Transverse colon (tissue), 4 donors: ENCODE measurements around the gene MARS1.

Experiments
- EP300 ChIP-seq: sonication (generic); formaldehyde crosslinking; IDR thresholded peaks from one replicate; pipeline ENCODE4 v1.6.1; 2017; ENCODE audit warnings: antibody characterized with exemption, low read depth
- POLR2A ChIP-seq: fragments of 450-650 bp; IDR thresholded peaks from one replicate; pipeline ENCODE4 v1.6.1; 2016; ENCODE audit warnings: antibody characterized with exemption, mild to moderate bottlenecking, moderate library complexity
- POLR2AphosphoS5 ChIP-seq, 3 donors: sonication (generic); formaldehyde crosslinking; IDR thresholded peaks; one replicate each; pipeline ENCODE4 v1.6.1; 2016; ENCODE audit warnings: antibody characterized with exemption in 3 of 3
- TF ChIP-seq, protein P1 (sequence below), 5 experiments: fragments of 200-600 bp in 3 of 5; fragments of 450-650 bp in 2 of 5; sonication (generic) in 3 of 5; IDR thresholded peaks; 1 replicate in 2 of 5; 2 replicates in 3 of 5; pipeline ENCODE4 v1.5.1; 2016 to 2017; ENCODE audit warnings: antibody characterized with exemption in 5 of 5, inconsistent platforms in 3 of 5, mild to moderate bottlenecking in 2 of 5, moderate library complexity in 1 of 5

DNA sequence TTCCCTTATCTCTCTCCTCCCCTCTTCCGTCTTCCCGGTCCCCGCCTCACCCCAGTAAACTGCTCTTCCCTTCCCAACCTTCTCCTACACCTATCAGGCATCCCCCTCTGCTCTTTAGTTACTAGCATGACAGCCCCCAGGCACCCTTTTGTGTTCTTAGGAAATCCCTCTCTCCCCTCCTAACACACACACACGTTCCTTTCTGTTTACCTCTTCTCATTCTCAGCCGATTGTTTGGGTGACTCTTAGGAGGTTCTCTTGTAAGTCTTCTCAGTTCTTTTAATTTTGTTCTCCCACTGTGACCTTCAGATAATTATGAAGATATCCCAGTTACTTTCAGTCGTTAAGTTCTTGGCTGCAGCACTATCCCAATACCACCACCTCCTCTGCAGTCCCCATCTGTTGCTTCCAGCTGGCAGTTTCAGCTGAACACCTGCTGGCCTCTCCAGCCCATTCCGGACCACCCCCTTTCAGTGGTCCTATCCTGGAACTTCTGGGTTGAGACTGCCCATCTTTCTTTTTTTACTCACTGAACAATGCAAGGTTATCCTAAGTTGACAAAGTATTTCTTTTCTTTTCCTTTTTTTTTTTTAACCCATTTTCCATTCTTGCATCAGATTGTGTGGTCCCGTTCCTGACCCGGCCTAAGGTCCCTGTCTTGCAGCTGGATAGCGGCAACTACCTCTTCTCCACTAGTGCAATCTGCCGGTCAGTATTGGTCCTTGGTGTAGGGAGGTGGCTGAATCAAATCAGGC, 711 bp downstream of the MARS1 start:
- TF ChIP-seq, protein P1, sequence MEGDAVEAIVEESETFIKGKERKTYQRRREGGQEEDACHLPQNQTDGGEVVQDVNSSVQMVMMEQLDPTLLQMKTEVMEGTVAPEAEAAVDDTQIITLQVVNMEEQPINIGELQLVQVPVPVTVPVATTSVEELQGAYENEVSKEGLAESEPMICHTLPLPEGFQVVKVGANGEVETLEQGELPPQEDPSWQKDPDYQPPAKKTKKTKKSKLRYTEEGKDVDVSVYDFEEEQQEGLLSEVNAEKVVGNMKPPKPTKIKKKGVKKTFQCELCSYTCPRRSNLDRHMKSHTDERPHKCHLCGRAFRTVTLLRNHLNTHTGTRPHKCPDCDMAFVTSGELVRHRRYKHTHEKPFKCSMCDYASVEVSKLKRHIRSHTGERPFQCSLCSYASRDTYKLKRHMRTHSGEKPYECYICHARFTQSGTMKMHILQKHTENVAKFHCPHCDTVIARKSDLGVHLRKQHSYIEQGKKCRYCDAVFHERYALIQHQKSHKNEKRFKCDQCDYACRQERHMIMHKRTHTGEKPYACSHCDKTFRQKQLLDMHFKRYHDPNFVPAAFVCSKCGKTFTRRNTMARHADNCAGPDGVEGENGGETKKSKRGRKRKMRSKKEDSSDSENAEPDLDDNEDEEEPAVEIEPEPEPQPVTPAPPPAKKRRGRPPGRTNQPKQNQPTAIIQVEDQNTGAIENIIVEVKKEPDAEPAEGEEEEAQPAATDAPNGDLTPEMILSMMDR (IDR thresholded peaks at IDR 0.05): no peak
- no peak for TF ChIP-seq POLR2AphosphoS5 (IDR thresholded peaks at IDR 0.05)
- TF ChIP-seq POLR2A: no peak
- no peak for TF ChIP-seq EP300
